Measurements from ENCODE around the gene AK6.
A peak's percentile ranks its signal among the peaks of the same experiment; 100 is the strongest.

Gene AK6

DNA sequence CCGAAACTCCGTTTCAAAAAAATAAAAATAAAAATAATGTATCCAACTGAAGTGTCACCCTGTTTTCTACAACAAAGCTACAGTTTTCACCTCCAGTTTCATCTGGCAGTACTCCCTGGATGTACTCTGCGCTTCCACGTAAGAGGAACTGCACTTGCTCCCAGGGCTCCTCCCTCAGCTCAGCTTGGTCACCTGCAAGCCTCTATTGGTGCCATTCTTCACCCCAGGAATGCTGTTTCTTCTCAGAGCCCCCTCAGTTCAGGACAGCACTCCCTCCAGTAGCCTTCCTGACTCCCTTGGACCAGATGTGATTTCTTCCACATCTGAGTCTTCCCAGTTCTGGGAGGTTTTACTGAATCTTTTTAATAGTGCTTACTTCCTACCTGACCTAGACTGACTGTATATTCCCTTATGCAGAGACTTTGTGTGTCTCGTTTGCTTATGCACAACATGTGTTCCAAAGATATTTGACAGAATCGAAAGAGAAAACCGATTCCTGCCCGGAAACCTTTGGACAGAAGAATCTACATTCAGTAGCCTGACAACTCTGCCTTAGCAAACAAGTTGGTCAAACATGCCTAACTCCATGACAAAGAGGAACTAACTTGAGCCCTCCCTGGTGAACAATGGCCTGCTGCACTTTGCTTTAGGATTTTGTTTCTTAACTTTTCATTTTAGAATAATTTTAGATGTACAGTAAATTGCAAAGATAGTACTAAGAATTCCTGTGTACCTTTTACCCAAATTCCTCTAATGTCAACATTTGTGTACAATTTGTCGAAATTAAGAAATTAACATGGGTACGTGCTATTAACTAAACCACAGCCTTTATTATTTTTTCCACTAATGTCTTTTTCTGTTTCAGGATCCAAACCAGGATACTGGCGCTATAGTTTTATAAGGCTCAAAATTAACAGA lies 37.5 kb downstream of the AK6 start:
- TF ChIP-seq CTCF (IDR thresholded peaks at IDR 0.05; ENCODE audit: unreplicated experiment in 3 of 3) = no peak
- no peaks in the 10 kb centered on the region for H3K9me3 Mint-ChIP-seq
- H3K27me3 Mint-ChIP-seq (ENCODE audit: low read depth) = peaks cover 5% of the 10 kb centered on the region
- peaks cover 4% of the 10 kb centered on the region for H3K4me1 Mint-ChIP-seq
- no peak overlapping the region for H3K27ac Mint-ChIP-seq
- H3K4me3 Mint-ChIP-seq = peak overlapping the region; percentile 85 to 88 (median 86)
- H3K36me3 Mint-ChIP-seq (ENCODE audit: low read depth) = no peaks in the 10 kb centered on the region

DNA sequence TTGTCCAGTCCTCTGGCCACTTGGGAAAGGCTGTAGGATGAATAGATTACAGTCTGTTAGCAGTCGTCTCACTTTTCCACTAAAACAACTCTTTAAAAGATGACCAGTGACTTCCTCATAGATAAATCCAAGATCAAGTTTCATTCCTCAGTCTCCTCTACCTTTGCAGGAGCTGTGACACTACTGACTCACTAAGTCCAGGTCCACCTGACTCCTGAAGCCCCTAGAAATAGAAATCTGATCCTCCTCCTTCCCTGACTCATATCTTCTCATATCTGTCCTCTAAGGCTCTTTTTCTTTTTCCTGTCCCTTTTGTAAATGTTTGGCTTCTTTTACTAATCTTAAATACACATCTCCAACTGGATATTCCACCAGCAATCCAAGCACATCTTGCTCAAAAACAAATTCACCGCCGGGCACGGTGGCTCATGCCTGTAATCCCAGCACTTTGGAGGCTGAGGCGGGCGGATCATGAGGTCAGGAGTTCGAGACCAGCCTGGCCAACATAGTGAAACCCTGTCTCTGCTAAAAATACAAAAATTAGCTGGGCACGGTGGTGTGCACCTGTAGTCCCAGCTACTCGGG lies 39.3 kb downstream of the AK6 start:
- Mint-ChIP-seq H3K9me3 (no peaks in the 10 kb centered on the region), H3K27me3 (ENCODE audit: low read depth) (peaks cover 5% of the 10 kb centered on the region), H3K36me3 (ENCODE audit: low read depth) (no peaks in the 10 kb centered on the region), H3K4me1 (peaks cover 4% of the 10 kb centered on the region), H3K4me3 (no peak overlapping the region), H3K27ac (no peak overlapping the region)
- TF ChIP-seq CTCF (IDR thresholded peaks at IDR 0.05; ENCODE audit: unreplicated experiment in 3 of 3) = no peak

GRCh38 chr5:69326365-69326764 lies 43.0 kb downstream of the AK6 start:
- no peaks in the 10 kb centered on the region for H3K36me3 Mint-ChIP-seq (ENCODE audit: low read depth)
- H3K27ac Mint-ChIP-seq = no peak overlapping the region
- peaks cover under 1% of the 10 kb centered on the region for H3K27me3 Mint-ChIP-seq (ENCODE audit: low read depth)
- no peak overlapping the region for H3K4me3 Mint-ChIP-seq
- TF ChIP-seq CTCF (IDR thresholded peaks at IDR 0.05; ENCODE audit: unreplicated experiment in 3 of 3) = no peak
- H3K4me1 Mint-ChIP-seq = no peaks in the 10 kb centered on the region
- H3K9me3 Mint-ChIP-seq = no peaks in the 10 kb centered on the region

DNA sequence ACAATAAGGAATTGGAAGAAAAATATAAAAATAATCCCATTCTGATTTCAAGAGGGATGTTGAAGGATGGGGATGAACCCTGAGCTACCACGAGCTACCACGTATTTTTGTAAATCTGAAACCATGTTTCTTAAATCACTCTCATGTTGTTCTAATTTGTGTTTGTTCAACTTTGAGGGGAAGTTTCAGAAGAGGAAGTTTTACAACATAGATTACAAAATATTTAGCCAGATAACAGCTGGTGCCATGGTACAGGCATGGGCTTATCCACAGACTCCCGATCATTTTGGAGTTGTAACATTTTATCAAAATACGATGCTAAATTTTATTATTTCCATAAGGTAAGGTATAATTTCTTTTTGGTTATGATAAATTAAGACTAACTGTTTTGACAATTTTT lies 51.9 kb downstream of the AK6 start:
- Mint-ChIP-seq H3K27me3 (ENCODE audit: low read depth) (no peaks in the 10 kb centered on the region), H3K36me3 (ENCODE audit: low read depth) (peaks cover 7% of the 10 kb centered on the region), H3K27ac (no peak overlapping the region), H3K4me3 (no peak overlapping the region), H3K4me1 (no peaks in the 10 kb centered on the region), H3K9me3 (no peaks in the 10 kb centered on the region)
- no peak for TF ChIP-seq CTCF (IDR thresholded peaks at IDR 0.05; ENCODE audit: unreplicated experiment in 3 of 3)

DNA sequence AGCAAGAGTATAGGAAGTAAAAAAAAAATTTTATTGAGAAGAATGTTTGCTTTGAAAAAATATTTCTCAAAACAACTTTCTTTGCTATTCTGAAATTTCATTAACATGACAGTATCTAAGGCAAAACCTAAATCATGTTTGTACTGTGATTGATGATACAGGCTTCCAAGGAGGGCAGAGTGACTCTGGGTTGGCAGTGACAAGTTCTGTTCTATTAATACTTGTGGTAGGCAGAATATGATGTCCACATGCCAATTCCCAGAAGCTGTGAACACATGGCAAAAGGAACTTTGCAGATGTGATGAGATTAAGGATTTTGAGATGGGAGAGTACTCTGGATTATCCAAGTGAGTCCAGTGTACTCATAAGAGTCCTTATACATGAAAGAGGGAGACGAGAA lies 53.3 kb downstream of the AK6 start:
- Mint-ChIP-seq H3K27ac (no peak overlapping the region), H3K36me3 (ENCODE audit: low read depth) (peaks cover 9% of the 10 kb centered on the region), H3K27me3 (ENCODE audit: low read depth) (no peaks in the 10 kb centered on the region), H3K4me3 (no peak overlapping the region), H3K4me1 (no peaks in the 10 kb centered on the region), H3K9me3 (peaks cover 2% of the 10 kb centered on the region)
- no peak for TF ChIP-seq CTCF (IDR thresholded peaks at IDR 0.05; ENCODE audit: unreplicated experiment in 3 of 3)

Measured in nephron (organoid).